ENCODE results near the gene C1QTNF12. TPM values are rescaled to one million over a fixed set of nuclear protein-coding genes. Genes with fewer than 3 reads are reported as not detected.

C1QTNF12 gene
- total RNA-seq, 1 experiment from 2014 or later, result 4.4 TPM

DNA sequence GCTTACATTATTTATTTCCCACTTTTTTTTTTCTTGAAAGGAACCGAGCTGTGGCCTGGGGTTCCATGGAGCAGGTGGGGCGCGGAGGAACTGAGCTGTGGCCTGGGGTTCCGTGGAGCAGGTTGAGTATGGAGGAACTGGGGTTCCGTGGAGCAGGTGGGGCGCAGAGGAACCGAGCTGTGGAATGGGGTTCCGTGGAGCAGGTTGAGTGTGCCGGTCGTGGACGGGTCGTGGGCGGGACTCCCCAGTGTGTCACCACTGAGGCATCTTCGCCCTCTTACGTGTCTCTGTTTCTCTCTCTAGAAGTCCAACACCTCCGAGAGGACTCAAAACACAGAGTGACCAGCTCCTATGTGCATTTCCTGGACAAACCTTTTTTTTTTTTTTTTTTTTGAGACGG, 32.5 kb upstream of the C1QTNF12 start:
- ChIA-PET CTCF (interaction anchor here (0.9 kb wide), 1 partner anchor 12 kb away, joined by 6 read pairs; no protein-coding TSS in a partner anchor), POLR2A (ENCODE audit: low non-redundant PET) (no interaction called here)
- TF ChIP-seq, protein P1, sequence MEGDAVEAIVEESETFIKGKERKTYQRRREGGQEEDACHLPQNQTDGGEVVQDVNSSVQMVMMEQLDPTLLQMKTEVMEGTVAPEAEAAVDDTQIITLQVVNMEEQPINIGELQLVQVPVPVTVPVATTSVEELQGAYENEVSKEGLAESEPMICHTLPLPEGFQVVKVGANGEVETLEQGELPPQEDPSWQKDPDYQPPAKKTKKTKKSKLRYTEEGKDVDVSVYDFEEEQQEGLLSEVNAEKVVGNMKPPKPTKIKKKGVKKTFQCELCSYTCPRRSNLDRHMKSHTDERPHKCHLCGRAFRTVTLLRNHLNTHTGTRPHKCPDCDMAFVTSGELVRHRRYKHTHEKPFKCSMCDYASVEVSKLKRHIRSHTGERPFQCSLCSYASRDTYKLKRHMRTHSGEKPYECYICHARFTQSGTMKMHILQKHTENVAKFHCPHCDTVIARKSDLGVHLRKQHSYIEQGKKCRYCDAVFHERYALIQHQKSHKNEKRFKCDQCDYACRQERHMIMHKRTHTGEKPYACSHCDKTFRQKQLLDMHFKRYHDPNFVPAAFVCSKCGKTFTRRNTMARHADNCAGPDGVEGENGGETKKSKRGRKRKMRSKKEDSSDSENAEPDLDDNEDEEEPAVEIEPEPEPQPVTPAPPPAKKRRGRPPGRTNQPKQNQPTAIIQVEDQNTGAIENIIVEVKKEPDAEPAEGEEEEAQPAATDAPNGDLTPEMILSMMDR (conservative IDR thresholded peaks at IDR 0.05; ENCODE audit: low read depth, low read length), result no peak
- no peak for TF ChIP-seq EZH2 (IDR thresholded peaks at IDR 0.05; ENCODE audit: borderline replicate concordance, low read depth, low read length, poor library complexity, severe bottlenecking)
- intact Hi-C loops (cut with micrococcal nuclease; ENCODE audit: unreplicated experiment), result no loop called here
- Histone ChIP-seq H3K9me3 (ENCODE audit: low read depth, low read length, poor library complexity, severe bottlenecking) (no peaks in the 10 kb centered on the region), H3K36me3 (ENCODE audit: insufficient read depth, low read length, poor library complexity, severe bottlenecking) (no peaks in the 10 kb centered on the region), H3K4me1 (ENCODE audit: insufficient read depth, low read length, poor library complexity, severe bottlenecking) (peaks cover 4% of the 10 kb centered on the region), H3K27me3 (replicated peaks; ENCODE audit: insufficient read depth, low read depth, low read length, poor library complexity) (no peaks in the 10 kb centered on the region), H3K4me3 (ENCODE audit: low read depth, low read length, poor library complexity, severe bottlenecking) (no peak overlapping the region), H3K27ac (ENCODE audit: low read depth, low read length, poor library complexity, severe bottlenecking) (no peak overlapping the region)
- no TSS peak for BruUV-seq (replicated peaks)
- DNase-seq (ENCODE audit: low spot score), result no peak

DNA sequence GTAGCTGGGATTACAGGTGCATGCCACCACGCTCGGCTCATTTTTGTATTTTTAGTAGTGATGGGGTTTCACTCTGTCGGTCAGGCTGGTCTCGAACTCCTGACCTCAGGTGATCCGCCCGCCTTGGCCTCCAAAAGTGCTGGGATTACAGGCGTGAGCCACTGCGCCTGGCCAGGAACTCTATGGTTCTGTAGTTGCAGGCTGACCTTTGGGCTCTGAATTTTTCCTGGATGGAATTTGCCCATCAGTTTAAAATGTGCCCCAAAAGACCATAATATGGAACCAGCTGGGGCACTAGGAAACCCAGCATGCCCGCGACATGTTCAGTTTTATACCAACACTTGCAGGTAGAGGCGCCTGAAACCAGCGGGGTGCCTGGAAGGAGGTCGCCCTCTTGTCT, 32.1 kb upstream of the C1QTNF12 start:
- Histone ChIP-seq H3K9me3 (ENCODE audit: low read depth, low read length, poor library complexity, severe bottlenecking) (no peaks in the 10 kb centered on the region), H3K4me3 (ENCODE audit: low read depth, low read length, poor library complexity, severe bottlenecking) (no peak overlapping the region), H3K27me3 (replicated peaks; ENCODE audit: insufficient read depth, low read depth, low read length, poor library complexity) (no peaks in the 10 kb centered on the region), H3K27ac (ENCODE audit: low read depth, low read length, poor library complexity, severe bottlenecking) (no peak overlapping the region), H3K36me3 (ENCODE audit: insufficient read depth, low read length, poor library complexity, severe bottlenecking) (no peaks in the 10 kb centered on the region), H3K4me1 (ENCODE audit: insufficient read depth, low read length, poor library complexity, severe bottlenecking) (peaks cover 4% of the 10 kb centered on the region)
- intact Hi-C loops (cut with micrococcal nuclease; ENCODE audit: unreplicated experiment), result no loop called here
- TF ChIP-seq, protein P1 (conservative IDR thresholded peaks at IDR 0.05; ENCODE audit: low read depth, low read length), result no peak
- no peak for TF ChIP-seq EZH2 (IDR thresholded peaks at IDR 0.05; ENCODE audit: borderline replicate concordance, low read depth, low read length, poor library complexity, severe bottlenecking)
- CTCF ChIA-PET, result interaction anchor here (0.9 kb wide), 1 partner anchor 13 kb away, joined by 6 read pairs; no protein-coding TSS in a partner anchor
- no peak for DNase-seq (ENCODE audit: low spot score)
- no TSS peak for BruUV-seq (replicated peaks)
- POLR2A ChIA-PET (ENCODE audit: low non-redundant PET), result no interaction called here

- Histone ChIP-seq H3K27ac (ENCODE audit: low read depth, low read length, poor library complexity, severe bottlenecking) (no peak overlapping the region), H3K9me3 (ENCODE audit: low read depth, low read length, poor library complexity, severe bottlenecking) (no peaks in the 10 kb centered on the region), H3K4me1 (ENCODE audit: insufficient read depth, low read length, poor library complexity, severe bottlenecking) (peaks cover 8% of the 10 kb centered on the region), H3K4me3 (ENCODE audit: low read depth, low read length, poor library complexity, severe bottlenecking) (no peak overlapping the region), H3K27me3 (replicated peaks; ENCODE audit: insufficient read depth, low read depth, low read length, poor library complexity) (no peaks in the 10 kb centered on the region), H3K36me3 (ENCODE audit: insufficient read depth, low read length, poor library complexity, severe bottlenecking) (peaks cover 8% of the 10 kb centered on the region)
- intact Hi-C loops (cut with micrococcal nuclease; ENCODE audit: unreplicated experiment), result no loop called here
- ChIA-PET POLR2A (ENCODE audit: low non-redundant PET) (no interaction called here), CTCF (interaction anchor here (0.6 kb wide), 1 partner anchor 14 kb away, joined by 6 read pairs; no protein-coding TSS in a partner anchor)
- no peak for DNase-seq (ENCODE audit: low spot score)
- no peak for TF ChIP-seq EZH2 (IDR thresholded peaks at IDR 0.05; ENCODE audit: borderline replicate concordance, low read depth, low read length, poor library complexity, severe bottlenecking)
- TF ChIP-seq, protein P1 (conservative IDR thresholded peaks at IDR 0.05; ENCODE audit: low read depth, low read length), result no peak
- BruUV-seq (replicated peaks), result TSS peak; percentile 51
These were observed 29.3 kb upstream of the C1QTNF12 start for GRCh38 chr1:1275836-1276235.

All from A673 (cell line).